ENCODE results near the gene CCDC149.

GRCh38 chr4:24771241-24771640 lies 141.6 kb downstream of the CCDC149 start:
- TF ChIP-seq POLR2A (IDR thresholded peaks at IDR 0.05): no peak
- no peak for TF ChIP-seq POLR2AphosphoS5 (IDR thresholded peaks at IDR 0.05)
- TF ChIP-seq CTCF (IDR thresholded peaks at IDR 0.05): no peak
- TF ChIP-seq EP300 (IDR thresholded peaks at IDR 0.05): no peak

Data from gastroesophageal sphincter (tissue), 3 donors.